SK-N-SH treated with all-trans-retinoic acid at 6 μM for 48 hours (cell line): Measurements from ENCODE around the gene TM4SF20.

ENCODE experiments used
- ARNTL ChIP-seq: fragments of 450-650 bp; formaldehyde crosslinking; IDR thresholded peaks from 2 replicates; pipeline ENCODE4 v1.5.0; 2020; ENCODE audit warnings: low read depth, mild to moderate bottlenecking, moderate library complexity, borderline replicate concordance
- BACH2 ChIP-seq: fragments of 250-450 bp; sonication (Bioruptor Pico); IDR thresholded peaks from 2 replicates; pipeline ENCODE4 v1.9.0; 2021; ENCODE audit warnings: mild to moderate bottlenecking, borderline replicate concordance
- ISL1 ChIP-seq: fragments of 250-450 bp; sonication (Bioruptor Pico); IDR thresholded peaks from 2 replicates; pipeline ENCODE4 v2.1.2; 2022; ENCODE audit warnings: mild to moderate bottlenecking, moderate library complexity
- OSR1 ChIP-seq: fragments of 250-450 bp; sonication (Bioruptor Pico); IDR thresholded peaks from 2 replicates; pipeline ENCODE4 v1.8.0; 2022; ENCODE audit warnings: moderate library complexity, mild to moderate bottlenecking, inconsistent platforms
- PPARA ChIP-seq: fragments of 250-450 bp; sonication (Bioruptor Pico); IDR thresholded peaks from 2 replicates; pipeline ENCODE4 v1.5.0; 2020; ENCODE audit warnings: mild to moderate bottlenecking, borderline replicate concordance
- RARB ChIP-seq: fragments of 250-450 bp; sonication (Bioruptor Pico); IDR thresholded peaks from 2 replicates; pipeline ENCODE4 v1.8.0; 2021; ENCODE audit warnings: mild to moderate bottlenecking, moderate library complexity
- TF ChIP-seq, protein P1 (sequence below): fragments of 250-450 bp; sonication (Bioruptor Pico); IDR thresholded peaks from 2 replicates; pipeline ENCODE4 v1.8.0; 2021; ENCODE audit warnings: low read depth, mild to moderate bottlenecking, moderate library complexity, borderline replicate concordance
- TF ChIP-seq, protein P2 (sequence below): fragments of 250-450 bp; sonication (Bioruptor Pico); IDR thresholded peaks from 2 replicates; pipeline ENCODE4 v1.8.0; 2020; ENCODE audit warnings: mild to moderate bottlenecking, moderate library complexity, borderline replicate concordance
- TF ChIP-seq, protein P3 (sequence below): fragments of 250-450 bp; sonication (Bioruptor Pico); IDR thresholded peaks from 2 replicates; pipeline ENCODE4 v1.5.1; 2020; ENCODE audit warnings: low read depth, mild to moderate bottlenecking, moderate library complexity

DNA sequence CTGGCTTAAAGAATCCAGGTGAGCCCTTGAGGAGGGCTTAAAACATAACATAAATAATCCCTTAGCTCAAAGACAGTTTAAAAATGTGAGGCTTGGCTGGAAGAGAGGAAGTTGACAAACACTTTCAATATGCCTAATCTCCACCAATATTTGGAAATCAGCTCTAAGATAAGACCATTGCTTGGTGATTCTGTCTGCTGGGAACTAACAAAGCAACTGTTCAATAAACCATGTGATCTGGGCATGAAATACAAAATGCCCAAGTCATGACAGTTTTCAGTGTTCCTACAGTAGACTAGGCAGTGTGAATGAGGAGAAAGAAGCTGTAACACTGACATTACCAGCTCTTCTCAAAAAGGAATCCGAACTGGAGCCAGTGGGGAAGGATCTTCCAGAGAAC lies 43.4 kb downstream of the TM4SF20 start:
- no peak for TF ChIP-seq RARB (CRISPR knock-in tag)
- TF ChIP-seq ISL1 (CRISPR knock-in tag) = no peak
- TF ChIP-seq OSR1 = no peak
- no peak for TF ChIP-seq ARNTL (CRISPR knock-in tag)
- TF ChIP-seq PPARA (CRISPR knock-in tag) = no peak
- TF ChIP-seq, protein P1, sequence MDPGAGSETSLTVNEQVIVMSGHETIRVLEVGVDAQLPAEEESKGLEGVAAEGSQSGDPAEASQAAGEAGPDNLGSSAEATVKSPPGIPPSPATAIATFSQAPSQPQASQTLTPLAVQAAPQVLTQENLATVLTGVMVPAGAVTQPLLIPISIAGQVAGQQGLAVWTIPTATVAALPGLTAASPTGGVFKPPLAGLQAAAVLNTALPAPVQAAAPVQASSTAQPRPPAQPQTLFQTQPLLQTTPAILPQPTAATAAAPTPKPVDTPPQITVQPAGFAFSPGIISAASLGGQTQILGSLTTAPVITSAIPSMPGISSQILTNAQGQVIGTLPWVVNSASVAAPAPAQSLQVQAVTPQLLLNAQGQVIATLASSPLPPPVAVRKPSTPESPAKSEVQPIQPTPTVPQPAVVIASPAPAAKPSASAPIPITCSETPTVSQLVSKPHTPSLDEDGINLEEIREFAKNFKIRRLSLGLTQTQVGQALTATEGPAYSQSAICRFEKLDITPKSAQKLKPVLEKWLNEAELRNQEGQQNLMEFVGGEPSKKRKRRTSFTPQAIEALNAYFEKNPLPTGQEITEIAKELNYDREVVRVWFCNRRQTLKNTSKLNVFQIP = no peak
- TF ChIP-seq, protein P2, sequence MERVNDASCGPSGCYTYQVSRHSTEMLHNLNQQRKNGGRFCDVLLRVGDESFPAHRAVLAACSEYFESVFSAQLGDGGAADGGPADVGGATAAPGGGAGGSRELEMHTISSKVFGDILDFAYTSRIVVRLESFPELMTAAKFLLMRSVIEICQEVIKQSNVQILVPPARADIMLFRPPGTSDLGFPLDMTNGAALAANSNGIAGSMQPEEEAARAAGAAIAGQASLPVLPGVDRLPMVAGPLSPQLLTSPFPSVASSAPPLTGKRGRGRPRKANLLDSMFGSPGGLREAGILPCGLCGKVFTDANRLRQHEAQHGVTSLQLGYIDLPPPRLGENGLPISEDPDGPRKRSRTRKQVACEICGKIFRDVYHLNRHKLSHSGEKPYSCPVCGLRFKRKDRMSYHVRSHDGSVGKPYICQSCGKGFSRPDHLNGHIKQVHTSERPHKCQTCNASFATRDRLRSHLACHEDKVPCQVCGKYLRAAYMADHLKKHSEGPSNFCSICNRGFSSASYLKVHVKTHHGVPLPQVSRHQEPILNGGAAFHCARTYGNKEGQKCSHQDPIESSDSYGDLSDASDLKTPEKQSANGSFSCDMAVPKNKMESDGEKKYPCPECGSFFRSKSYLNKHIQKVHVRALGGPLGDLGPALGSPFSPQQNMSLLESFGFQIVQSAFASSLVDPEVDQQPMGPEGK = no peak
- TF ChIP-seq, protein P3, sequence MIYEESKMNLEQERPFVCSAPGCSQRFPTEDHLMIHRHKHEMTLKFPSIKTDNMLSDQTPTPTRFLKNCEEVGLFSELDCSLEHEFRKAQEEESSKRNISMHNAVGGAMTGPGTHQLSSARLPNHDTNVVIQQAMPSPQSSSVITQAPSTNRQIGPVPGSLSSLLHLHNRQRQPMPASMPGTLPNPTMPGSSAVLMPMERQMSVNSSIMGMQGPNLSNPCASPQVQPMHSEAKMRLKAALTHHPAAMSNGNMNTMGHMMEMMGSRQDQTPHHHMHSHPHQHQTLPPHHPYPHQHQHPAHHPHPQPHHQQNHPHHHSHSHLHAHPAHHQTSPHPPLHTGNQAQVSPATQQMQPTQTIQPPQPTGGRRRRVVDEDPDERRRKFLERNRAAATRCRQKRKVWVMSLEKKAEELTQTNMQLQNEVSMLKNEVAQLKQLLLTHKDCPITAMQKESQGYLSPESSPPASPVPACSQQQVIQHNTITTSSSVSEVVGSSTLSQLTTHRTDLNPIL (CRISPR knock-in tag) = no peak
- TF ChIP-seq BACH2 = no peak
